ENCODE results near the gene STK17A. TPM values are rescaled to one million over a fixed set of nuclear protein-coding genes. Genes with fewer than 3 reads are reported as not detected.
"Not testable (repeated sequence)": the region's sequence is repeated elsewhere in the genome, so short reads cannot be mapped to it uniquely, and the experiment has no call there.

STK17A gene
- total RNA-seq, 1 experiment from 2014 or later = 74.9 TPM

DNA sequence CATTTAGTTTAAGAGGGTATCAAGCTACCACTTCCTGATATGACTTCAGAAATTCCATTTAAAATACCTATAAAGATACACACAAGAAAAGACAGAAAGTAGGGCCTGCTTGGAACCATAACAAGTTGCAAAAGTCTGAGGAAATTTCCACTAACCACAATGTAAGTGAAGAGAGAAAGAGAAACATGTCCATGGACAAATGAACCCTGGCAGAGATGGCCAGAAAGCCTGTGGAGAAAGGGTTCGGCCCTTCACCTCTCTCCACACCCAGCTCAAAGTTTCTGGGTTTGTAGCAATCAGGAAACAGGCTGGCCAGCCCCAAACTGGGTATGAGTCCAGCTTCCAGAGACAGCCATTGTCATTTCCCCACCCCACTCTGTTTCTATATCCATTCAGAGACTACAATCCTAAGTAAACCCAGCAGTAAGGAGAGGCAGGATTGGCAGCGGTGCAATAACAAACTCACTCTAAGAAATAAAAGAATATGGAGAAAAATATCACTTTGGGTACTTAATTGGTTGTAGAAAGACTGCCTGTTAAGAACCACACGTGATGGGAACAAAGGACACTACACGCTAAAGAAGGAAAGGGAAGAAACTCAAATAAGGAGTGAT lies 71.1 kb downstream of the STK17A start:
- DNase-seq = no peak
- no peaks in the 10 kb centered on the region for H3K27me3 ChIP-seq
- no peaks in the 10 kb centered on the region for H3K9me3 ChIP-seq
- no peak overlapping the region for H3K4me3 ChIP-seq
- H3K36me3 ChIP-seq = peaks cover 34% of the 10 kb centered on the region

- no peak overlapping the region for H3K4me3 ChIP-seq
- no peak for DNase-seq
- no peaks in the 10 kb centered on the region for H3K27me3 ChIP-seq
- no peaks in the 10 kb centered on the region for H3K9me3 ChIP-seq
- H3K36me3 ChIP-seq = peaks cover 22% of the 10 kb centered on the region
Observed at GRCh38 chr7:43655584-43655983, 72.7 kb downstream of the STK17A start.

DNA sequence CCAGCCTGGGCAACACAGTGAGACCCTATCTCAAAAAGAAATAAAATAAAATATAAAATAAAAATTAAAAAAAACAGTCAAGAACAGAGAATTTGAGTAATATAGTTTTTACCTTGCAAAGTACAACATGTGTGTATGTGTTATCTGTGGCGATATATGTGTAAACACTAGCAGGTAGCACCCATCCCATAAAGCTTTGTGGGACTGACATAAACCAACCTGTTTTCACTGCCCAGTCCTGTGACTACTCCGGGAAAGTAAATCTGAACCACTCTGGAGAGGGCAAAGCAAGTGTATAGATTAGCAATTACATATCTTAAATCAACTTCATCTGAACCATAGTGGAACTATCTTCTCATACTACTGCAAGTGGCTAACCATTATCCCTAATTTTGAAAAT lies 74.1 kb downstream of the STK17A start:
- DNase-seq = no peak
- Histone ChIP-seq H3K9me3 (no peaks in the 10 kb centered on the region), H3K27me3 (no peaks in the 10 kb centered on the region), H3K4me3 (no peak overlapping the region), H3K36me3 (peaks cover 24% of the 10 kb centered on the region)

DNA sequence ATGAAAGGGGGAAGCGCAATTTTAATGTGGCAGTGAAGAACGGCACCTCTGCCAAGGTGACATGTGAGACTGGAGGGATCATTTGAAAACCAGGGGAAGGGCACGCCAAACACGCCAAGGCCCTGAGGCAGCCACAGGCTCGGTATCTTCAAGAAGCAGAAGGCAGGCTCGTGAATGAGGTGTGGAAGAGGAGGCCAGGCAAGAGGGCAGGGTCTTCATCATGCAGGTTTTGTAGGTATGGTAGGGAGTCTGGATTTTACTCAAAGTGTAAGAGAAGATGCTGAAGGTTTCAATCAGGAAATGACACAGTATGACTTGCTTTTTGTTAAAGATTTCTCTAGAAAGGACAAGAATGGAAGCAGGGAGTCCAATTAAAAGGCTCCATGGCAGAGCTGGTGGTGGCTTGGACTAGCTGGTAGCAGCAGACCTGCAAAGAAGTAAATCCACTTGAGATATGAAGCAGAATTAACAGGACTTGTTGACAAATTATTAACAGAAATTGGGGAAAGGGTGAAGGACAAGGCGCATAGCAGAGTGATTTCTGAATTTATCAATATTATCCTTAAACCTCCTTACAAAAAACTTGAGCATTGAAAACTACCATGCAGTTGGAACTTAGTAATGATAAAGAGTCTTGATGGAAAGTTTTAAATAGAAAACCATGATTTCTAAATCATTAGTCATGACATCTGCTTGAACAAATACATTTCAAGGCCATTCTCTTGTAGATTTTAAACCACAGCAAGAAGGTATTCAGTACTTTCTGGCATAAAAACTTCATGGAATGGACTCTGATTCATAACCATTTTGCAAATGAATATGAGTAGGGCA lies 76.0 kb downstream of the STK17A start:
- no peak for DNase-seq
- no peaks in the 10 kb centered on the region for H3K9me3 ChIP-seq
- no peak overlapping the region for H3K4me3 ChIP-seq
- H3K27me3 ChIP-seq = no peaks in the 10 kb centered on the region
- H3K36me3 ChIP-seq = peaks cover 27% of the 10 kb centered on the region

GRCh38 chr7:43659549-43659896 lies 76.6 kb downstream of the STK17A start:
- peaks cover 31% of the 10 kb centered on the region for H3K36me3 ChIP-seq
- H3K9me3 ChIP-seq = no peaks in the 10 kb centered on the region
- no peak for DNase-seq
- H3K4me3 ChIP-seq = no peak overlapping the region
- no peaks in the 10 kb centered on the region for H3K27me3 ChIP-seq

DNA sequence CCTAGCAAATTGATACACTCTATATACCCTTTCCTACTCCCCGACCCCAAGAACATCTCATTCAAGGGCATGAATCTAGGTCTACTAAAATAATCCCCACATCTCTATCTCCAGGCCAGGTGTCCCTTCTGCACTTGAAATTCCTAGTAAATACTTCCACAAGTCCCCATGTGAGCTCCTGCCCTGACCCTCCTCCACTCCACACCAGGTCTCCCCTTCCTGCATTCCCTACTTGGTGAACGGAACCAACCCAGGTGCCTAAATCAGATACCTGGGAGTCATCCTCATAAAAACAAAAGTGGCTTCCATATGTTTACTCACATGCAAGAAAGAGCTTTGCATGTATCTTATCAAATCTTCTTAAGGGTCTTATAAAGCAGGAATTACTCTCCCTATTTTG lies 77.2 kb downstream of the STK17A start:
- no peaks in the 10 kb centered on the region for H3K9me3 ChIP-seq
- H3K27me3 ChIP-seq = no peaks in the 10 kb centered on the region
- no peak for DNase-seq
- no peak overlapping the region for H3K4me3 ChIP-seq
- peaks cover 33% of the 10 kb centered on the region for H3K36me3 ChIP-seq

DNA sequence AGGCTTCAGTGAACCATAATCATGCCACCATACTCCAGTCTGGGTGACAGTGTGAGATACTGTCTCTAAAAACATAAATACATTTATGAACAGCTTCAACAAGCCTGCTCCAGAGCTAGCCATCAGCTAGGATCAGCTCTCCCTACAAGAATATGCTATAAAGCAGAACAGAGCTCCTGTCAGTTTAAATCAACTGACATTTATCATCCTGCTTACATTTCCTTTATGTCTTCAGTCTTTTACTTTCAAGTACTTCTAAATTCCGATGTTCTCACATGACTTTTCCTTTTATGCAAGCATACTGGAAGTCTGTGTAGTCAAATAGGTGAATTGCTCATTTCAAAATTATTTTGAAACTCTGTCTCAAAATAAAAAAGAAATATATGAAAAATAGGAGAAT lies 81.8 kb downstream of the STK17A start:
- DNase-seq = no peak
- Histone ChIP-seq H3K27me3 (no peaks in the 10 kb centered on the region), H3K9me3 (peaks cover 4% of the 10 kb centered on the region; the same call in 1 of the 2 replicates), H3K36me3 (peaks cover 22% of the 10 kb centered on the region), H3K4me3 (no peak overlapping the region)

DNA sequence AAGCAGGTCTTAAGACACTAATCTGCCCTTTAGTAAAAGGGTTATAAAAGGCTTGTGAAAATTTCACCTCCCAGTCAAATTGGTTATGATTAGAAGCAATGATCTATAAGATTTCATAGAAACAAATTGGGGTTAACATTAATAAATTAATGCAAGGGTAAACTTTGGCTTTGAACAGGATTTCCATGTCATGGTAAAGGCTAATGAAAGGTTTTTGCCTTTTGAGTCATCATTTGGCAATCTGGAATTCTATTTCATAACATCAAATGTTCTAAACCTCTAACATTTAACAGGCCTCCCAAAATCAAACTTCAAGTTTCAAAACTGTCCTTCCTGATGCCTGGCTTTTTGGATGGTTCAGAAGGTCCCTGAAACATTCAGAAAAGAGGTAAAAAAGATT lies 84.0 kb downstream of the STK17A start:
- peaks cover 21% of the 10 kb centered on the region for H3K36me3 ChIP-seq
- no peak overlapping the region for H3K4me3 ChIP-seq
- no peak for DNase-seq
- peaks cover 8% of the 10 kb centered on the region for H3K9me3 ChIP-seq
- H3K27me3 ChIP-seq = no peaks in the 10 kb centered on the region

- H3K36me3 ChIP-seq = peaks cover 17% of the 10 kb centered on the region
- H3K27me3 ChIP-seq = no peaks in the 10 kb centered on the region
- no peak overlapping the region for H3K4me3 ChIP-seq
- no peak for DNase-seq
- H3K9me3 ChIP-seq = peaks cover 14% of the 10 kb centered on the region
Observed at GRCh38 chr7:43668035-43668434, 85.1 kb downstream of the STK17A start.

GRCh38 chr7:43669286-43670081 lies 86.6 kb downstream of the STK17A start:
- DNase-seq = no peak

DNA sequence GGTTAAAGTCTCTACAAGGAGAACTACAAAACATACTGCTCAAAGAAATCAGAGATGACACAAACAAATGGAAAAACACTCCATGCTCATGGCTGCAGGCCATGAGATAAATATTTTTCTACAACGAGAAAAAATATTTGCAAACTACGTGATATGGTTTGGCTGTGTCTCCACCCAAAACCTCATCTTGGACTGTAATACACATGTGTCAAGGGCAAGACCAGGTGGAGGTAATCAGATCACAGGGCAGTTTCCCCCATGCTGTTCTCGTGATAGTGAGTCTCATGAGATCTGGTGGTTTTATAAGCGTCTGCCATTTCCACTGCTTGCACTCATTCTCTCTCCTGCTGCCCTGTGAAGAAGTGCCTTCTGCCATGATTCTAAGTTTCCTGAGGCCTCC lies 88.6 kb downstream of the STK17A start:
- Histone ChIP-seq H3K4me3 (no peak overlapping the region), H3K27me3 (no peaks in the 10 kb centered on the region), H3K36me3 (peaks cover 10% of the 10 kb centered on the region), H3K9me3 (peaks cover 21% of the 10 kb centered on the region)
- DNase-seq = no peak

More at GRCh38 chr7:43669286-43670081, 86.6 kb downstream of the STK17A start:
- no peaks in the 10 kb centered on the region for H3K27me3 ChIP-seq
- peaks cover 20% of the 10 kb centered on the region for H3K36me3 ChIP-seq
- H3K4me3 ChIP-seq = no peak overlapping the region
- peaks cover 20% of the 10 kb centered on the region for H3K9me3 ChIP-seq

GRCh38 chr7:43673243-43673976 lies 90.5 kb downstream of the STK17A start:
- peaks cover 10% of the 10 kb centered on the region for H3K36me3 ChIP-seq
- H3K27me3 ChIP-seq, DNase-seq, H3K4me3 ChIP-seq: not testable (repeated sequence)
- H3K9me3 ChIP-seq = peaks cover 23% of the 10 kb centered on the region

DNA sequence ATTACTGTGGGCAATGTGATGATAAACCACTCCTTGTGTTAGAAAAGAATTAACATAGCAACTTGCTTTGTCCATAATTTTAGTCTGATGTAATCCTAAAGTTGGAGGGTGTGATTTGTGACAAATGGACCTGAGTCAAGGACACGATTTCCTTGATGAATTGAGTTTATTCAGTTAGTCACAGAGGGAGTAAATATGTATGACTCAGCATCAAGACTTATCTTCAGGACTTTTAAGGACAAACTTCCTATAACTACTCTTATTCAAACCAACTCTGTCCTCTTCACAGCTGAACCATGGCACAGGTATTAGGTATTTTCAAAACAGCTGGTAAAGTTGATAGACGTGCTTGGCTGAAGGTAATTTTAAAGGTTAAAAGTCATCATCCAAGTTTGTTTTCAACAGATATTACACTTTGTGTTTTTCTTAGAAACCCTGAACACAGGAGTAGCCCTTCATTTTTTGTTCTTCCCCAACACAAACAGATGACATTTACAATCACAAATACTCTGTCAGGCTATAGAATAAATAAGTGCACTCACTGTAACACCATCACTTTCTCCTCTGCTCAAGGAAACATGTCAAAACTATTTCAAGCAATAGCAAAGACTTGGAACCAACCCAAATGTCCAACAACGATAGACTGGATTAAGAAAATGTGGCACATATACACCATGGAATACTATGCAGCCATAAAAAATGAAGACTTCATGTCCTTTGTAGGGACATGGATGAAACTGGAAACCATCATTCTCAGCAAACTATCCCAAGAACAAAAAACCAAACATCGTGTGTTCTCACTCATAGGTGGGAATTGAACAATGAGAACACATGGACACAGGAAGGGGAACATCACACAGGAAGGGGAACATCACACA lies 91.9 kb downstream of the STK17A start:
- Histone ChIP-seq H3K27me3 (no peaks in the 10 kb centered on the region), H3K4me3 (no peak overlapping the region), H3K36me3 (peaks cover 10% of the 10 kb centered on the region), H3K9me3 (peaks cover 23% of the 10 kb centered on the region)
- no peak for DNase-seq
